Sigmoid colon (tissue), 3 donors: Measurements from ENCODE around the gene C1QTNF9.

ENCODE experiments used
- POLR2A ChIP-seq, 2 donors: fragments of 450-650 bp; IDR thresholded peaks; one replicate each; pipeline ENCODE4 v1.6.1; 2016; ENCODE audit warnings: antibody characterized with exemption in 2 of 2, mild to moderate bottlenecking in 2 of 2, moderate library complexity in 2 of 2
- TF ChIP-seq, protein P1 (sequence below), 4 experiments: fragments of 450-650 bp in 3 of 4; fragments of 200-600 bp in 1 of 4; IDR thresholded peaks; one replicate each; pipeline ENCODE4 v1.5.1; 2016 to 2019; ENCODE audit warnings: antibody characterized with exemption in 4 of 4, mild to moderate bottlenecking in 3 of 4, moderate library complexity in 2 of 4

DNA sequence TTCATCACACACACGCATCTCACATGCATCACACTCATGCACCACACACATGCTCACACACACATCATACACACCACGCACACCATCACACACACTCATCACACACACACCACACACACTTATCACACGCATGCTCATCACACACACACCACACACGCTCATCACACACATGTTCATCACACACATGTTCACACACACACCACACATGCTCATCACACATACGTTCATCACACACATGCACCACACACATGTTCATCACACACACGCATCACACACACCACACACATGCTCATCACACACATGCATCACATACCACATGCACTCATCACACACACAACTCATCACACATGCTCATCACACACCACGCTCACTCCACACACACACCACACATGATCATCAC lies 46.9 kb downstream of the C1QTNF9 start:
- TF ChIP-seq, protein P1, sequence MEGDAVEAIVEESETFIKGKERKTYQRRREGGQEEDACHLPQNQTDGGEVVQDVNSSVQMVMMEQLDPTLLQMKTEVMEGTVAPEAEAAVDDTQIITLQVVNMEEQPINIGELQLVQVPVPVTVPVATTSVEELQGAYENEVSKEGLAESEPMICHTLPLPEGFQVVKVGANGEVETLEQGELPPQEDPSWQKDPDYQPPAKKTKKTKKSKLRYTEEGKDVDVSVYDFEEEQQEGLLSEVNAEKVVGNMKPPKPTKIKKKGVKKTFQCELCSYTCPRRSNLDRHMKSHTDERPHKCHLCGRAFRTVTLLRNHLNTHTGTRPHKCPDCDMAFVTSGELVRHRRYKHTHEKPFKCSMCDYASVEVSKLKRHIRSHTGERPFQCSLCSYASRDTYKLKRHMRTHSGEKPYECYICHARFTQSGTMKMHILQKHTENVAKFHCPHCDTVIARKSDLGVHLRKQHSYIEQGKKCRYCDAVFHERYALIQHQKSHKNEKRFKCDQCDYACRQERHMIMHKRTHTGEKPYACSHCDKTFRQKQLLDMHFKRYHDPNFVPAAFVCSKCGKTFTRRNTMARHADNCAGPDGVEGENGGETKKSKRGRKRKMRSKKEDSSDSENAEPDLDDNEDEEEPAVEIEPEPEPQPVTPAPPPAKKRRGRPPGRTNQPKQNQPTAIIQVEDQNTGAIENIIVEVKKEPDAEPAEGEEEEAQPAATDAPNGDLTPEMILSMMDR (IDR thresholded peaks at IDR 0.05): no peak
- no peak for TF ChIP-seq POLR2A (IDR thresholded peaks at IDR 0.05)
